Inferior parietal cortex (tissue), 1 donor: ENCODE measurements around the gene TAGLN.

ENCODE experiments used
- DNase-seq: peaks from one replicate; pipeline ENCODE4 v3.0.0-alpha.2; 2016; ENCODE audit errors: extremely low spot score

The TAGLN gene

DNA sequence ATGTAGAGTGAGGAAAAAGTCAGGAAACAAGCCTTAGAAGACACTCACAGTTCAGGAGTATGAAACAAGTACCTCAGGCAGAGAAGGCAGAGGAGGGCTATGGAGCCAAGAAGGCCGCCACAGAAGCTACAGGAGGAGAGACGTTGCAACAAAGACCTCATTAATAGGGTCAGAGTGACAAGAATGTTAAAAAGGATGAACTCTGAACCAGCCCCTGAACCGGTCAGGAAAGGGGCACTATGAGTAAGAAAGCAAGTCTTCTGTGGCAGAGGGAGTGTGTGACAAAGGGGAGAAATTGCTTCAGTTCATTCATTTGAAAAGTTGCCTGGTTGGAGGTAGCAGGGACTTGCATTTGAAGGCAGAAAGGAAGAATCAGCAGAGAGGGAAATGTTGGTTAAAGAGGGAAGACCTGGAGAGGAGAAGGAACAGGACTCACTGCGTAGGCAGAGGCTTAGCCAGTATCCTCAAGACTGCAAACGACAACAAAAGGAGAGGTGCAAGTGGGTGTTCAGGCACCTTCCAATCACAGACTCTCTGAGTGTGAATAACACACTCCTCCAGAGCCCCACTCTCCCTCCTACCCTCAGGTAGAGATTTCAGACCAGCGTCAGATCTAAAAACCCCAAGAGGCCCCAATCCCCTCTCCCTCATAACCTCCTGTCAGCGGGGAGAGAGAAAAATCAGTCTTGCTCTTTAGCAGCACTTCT lies 15.4 kb downstream of the TAGLN start:
- no peak for DNase-seq

DNA sequence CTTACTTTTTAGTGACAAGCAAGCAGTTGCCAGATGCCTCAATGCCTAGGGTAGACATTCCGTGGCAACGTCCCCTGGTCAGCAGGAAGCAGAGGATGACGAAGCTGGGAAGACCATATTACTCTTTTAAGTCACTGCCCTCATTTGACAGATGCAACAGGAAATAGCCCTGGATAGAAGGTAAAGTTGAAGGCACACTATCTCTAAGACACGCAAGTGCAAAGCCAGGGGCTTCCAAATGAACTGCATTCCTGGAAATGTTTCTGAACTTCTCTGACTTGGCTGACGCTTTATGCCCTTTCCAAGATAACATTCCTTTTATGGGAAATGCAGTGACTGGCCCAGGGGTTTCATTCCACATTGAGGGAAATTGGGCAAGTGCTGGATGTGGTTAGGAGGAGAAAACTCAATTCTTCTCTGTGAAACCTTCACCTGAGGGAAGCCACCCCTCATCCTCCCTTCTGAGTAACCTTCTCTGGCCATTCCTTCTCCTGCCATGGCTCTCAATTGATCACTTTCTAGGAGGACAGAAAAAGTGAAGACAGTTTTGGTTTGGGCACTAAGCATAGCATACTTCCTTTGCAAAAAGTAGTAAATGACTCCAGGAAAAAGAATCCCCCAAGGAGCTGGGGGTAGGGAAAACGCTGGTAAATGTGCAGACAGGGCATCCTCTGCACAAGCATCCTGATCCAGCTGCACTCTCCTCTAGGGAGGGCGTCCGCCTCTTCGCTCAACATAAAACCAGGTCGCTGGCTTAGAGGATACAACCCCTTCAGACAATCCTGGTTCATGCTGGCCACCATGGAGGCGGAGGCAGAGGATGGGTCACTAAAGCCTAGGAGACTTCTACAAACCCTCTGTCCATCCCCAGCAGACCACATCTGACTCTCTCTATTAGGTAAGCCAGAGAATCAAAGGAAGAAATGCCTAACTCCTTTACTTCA lies 18.2 kb downstream of the TAGLN start:
- no peak for DNase-seq

DNA sequence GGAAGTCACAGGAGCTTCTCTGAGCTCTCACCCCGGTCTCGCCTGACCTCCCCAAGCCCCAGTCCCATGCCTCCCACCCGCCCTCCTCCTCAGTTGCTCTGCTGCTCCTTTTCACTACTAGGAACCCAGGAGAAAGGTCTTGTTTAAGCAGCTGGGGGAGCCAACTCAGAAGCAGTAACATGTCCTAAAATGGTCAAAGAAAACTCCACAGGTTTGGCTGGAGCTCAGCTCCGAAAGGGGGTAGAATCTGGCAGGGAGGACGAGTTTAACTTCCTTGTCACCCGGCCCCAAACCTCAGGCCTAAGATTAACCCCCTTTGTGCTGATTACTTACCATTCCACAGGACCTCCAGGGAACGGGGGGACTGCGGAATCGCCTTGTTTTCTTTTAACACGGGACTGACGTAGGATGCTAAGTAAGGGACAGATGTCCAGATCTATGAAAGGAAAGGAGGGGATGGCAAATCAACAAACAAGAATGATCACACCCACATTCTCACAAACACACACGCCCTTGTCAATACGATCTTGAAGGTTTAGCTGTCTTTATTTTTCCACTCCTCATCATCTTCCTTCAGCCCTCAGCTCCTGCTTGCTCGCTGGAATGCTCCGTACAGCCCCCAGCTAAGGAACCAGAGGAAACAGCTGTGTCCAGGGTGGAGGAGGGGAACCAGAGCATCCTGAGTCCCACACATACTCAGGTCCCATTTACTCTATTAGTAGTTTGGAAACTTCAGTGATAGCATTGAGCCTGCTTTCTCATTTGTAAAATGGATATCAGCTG lies 19.2 kb downstream of the TAGLN start:
- DNase-seq, result no peak

DNA sequence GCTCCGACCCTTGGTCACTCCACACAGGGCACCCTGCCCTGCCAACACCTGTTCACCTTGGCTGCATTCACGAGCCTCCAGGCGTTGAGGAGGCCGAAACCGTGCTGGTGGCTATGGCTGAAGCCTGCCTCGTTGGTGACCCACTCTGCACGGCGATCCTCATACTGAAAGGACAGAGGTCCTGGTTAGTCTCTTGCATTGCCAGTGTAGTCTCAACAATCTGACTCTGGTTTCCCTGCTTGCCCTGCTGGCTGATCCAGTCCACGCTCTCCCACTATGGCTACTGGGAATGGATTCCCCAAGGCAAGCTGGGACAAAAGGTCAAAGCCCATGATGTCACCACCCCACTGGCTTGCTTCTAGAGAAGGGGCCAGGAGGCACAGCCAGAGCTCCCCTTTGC lies 19.8 kb downstream of the TAGLN start:
- DNase-seq, result no peak

DNA sequence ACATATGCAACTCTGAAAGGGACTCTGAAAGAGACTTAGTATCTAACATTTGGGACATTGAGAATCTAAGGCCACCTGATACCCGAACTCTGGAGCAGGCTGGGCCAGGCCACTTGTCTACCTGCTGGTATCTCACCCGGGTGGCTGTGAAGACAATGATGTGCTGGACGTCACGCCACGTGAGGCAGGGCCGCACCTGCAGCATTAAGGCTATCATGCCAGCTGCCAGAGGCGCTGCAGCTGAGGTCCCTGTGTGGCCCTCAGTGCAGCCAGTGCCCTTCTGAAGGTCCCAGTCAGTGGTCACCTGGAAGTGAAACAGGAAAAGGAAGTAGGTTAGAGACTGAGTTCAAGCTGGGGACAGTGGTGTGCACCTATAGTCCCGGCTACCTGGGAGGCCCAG lies 20.3 kb downstream of the TAGLN start:
- DNase-seq, result no peak

DNA sequence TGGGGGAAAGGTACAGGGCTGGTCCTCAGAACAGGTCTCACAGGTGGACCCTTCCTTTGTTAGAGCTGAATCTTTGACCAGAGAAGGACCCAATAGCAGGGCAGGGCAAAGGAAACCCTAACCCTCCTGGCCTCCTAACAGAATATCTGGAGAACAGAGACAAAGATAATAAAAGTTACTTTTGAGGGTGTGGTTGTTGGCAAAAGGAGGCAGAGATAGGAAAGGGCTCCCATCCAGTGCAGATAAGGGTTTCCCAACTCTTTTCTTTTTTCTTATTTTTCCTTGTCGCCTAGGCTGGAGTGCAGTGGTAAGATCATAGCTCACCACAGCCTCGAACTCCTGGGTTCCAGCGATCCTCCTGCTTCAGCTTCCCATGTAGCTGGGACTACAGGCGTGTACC lies 20.8 kb downstream of the TAGLN start:
- DNase-seq, result no peak

DNA sequence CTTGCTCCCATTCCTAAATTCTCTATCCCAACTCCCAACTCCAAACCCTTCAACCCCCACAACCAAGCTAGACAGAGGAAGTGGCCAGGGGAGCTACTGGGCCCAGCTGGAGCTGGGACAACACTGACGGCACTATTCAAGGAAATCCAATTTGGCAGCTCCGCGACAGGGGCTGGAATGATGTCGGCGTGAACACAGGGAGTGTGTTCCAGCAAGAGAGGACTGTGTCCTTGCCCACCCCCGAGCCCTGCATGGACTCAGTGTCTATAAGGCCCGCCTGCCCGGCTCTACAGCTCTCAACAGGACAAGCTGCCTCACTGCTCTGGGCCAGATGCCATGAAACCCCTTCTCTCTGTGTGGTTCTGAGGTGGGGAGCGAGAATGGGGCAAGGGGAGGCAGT lies 21.4 kb downstream of the TAGLN start:
- no peak for DNase-seq

DNA sequence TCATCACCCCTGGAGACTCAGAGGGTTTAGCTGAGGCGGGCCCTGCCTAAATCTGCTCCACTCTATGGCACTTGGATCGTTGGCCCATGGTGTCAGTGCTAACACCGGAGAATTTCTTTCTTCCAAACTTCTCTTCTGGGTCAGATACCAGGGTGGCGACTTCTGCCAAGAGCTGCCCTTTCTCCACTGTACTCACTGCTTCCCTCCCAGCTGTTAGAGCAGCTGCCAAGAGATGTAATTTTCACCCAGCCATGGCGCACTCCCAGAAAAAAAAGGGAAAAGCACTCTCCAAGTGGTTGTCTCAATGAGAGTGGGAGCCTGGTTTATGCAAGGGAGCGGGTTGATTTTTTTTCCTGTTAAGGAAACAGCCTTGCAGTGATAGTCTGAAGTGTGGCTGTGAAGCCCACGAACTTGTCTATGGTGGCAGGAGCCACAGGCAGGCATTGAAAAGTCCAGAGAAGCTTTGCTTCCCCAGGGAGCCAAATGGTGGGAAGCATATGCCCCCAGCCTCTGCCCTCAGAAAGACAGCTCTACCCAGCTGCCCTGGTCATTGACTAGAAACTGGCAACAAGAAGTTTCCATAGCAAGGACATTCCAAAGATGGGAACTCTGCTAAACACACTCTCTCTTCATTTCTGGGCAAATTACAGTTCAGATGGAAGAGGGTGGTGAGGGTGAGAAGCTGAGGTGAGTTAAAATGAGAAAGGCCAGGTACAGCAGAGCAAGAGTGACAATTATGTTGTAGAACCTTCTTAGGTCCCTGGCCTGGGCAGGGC lies 22.0 kb downstream of the TAGLN start:
- DNase-seq, result no peak

DNA sequence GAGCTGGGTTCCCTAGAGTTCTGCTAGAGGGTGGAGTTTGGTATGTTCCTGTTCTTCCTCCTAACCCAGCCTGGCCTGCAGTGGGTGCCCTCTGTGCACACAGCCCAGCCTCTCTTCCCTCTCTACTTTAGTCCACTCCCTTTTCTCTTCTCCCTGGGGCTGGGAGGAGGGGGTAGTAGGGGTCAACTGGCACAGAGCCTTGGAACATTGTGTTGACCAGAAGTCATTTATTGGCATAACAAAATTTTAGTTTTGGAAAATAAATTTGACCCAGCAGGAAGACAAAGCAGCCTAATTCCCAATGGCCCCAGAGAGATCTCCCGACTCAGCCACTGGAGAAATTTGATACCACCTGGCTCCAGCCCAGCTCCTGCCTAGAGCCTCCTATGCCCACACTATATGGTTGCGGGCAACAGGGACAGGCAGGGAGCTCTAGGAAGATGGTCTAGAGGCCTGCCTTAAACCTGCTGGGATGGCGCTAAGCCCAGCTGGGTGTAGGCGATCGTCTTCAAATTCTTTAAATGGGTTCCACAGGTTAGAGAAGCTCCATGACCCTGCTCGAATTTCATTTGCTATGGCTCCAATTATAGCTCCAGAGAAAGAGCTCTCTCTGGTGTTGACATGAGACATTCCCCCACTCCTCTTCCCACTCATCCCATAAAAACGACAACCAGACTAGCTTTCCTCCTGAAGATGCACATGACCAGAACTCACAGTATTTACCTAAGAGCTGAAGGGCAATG lies 22.8 kb downstream of the TAGLN start:
- DNase-seq, result no peak

DNA sequence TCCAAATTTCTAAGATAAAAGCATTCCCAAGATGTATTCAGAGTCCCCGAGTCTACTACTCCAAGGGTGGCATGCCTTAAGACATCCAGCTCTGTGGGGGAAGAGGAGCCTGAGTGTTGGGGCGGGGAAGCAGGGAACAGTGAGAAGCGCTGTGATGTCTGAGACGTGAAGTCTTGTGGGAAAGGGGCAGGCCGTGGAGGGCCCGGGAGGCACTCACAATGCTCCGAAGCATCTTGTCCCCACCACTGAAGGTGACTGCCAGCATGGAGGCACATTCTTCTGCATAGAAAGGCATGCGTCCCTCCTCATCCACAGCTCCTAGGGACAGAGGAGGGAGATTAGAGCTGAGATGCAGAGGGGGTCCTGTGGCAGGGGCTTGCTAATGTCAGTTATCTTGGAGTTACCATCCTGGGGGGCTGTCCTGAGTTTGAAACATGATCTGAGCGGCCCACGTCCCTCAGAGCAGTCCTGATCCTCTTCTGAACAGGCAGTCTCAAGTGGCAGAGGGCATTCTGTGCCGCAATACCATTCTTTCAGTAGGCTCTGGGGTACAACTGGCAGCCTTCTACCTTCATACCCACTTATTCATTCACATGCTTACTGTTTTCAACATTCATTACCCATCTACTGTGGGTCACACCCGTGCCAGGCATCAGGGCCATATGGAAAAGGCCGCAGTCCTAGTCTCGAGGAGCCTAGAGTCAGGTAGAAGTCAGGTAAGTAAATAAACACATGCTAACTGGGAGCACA lies 24.0 kb downstream of the TAGLN start:
- DNase-seq, result no peak

DNA sequence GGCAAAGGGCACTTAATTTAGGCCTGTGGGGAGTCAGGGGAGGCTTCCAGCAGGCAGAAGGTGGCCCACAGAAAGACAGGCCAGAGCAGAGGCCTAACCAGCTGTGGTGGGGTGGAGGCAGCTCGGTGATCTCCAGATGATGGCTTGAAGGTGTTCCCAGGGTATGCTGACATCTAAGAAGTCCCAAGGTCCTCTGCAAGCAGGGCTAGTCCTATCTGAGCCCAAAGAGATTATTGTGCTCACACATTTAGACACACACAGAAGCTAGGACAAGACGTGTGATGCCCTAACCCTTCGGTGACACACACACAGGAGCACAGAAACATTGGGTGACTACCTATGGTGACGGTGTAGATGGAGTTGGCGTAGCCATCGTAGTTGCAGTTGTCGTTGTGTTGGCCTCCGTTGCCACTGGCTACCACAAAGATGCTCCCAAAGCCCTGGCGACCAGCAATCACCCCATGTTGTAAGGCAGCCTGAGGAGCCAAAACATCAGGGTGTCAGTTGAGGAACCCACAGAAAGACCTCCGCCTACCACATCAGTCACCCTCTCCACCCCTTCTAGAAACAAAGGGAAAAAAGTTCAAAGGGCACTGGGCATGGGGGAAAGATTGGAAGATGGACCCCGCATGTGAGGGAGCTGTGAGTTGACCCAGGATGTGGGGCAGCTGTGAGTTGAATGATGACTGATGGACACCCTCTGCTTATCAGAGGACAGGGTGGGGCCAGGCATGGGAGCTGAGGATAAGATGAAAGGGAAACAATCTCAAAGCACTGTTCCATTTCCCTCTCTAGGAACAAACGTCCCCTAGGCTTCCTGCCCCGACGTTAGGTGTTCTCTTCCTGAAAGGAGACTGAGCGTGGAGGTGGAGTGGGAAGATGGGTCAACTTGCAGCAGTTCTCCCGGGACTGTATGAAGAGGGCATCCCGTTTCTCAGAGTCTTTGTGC lies 24.8 kb downstream of the TAGLN start:
- no peak for DNase-seq

DNA sequence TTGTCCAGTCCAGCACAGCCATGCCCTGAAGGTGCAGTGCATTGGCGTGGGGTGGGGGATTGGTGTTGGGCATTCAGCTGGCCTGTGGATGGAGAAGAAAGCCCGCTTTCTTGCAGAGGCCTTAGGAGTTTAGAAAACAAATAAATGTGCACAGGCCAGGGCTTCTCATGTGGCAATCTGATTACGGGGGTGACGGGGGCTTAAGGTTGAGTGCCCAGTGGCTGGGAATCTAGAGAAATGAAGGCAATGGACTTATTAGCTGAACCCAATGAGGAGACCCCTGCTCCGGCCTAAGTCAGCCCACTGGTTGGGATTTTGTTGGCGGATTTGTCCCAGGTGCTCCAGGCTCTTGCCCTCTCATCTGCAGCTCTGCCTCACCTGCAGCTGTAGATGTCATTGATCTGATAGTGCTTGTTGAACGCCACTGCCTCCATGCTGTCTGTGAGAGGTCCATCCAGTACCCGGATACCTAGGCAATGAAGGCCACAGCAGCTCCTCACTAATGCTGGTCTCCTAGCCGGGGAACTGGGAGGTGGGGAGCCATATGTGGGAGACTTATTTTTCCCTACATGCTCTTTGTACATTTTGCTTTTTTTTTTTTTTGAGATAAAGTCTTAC lies 26.5 kb downstream of the TAGLN start:
- DNase-seq, result no peak

DNA sequence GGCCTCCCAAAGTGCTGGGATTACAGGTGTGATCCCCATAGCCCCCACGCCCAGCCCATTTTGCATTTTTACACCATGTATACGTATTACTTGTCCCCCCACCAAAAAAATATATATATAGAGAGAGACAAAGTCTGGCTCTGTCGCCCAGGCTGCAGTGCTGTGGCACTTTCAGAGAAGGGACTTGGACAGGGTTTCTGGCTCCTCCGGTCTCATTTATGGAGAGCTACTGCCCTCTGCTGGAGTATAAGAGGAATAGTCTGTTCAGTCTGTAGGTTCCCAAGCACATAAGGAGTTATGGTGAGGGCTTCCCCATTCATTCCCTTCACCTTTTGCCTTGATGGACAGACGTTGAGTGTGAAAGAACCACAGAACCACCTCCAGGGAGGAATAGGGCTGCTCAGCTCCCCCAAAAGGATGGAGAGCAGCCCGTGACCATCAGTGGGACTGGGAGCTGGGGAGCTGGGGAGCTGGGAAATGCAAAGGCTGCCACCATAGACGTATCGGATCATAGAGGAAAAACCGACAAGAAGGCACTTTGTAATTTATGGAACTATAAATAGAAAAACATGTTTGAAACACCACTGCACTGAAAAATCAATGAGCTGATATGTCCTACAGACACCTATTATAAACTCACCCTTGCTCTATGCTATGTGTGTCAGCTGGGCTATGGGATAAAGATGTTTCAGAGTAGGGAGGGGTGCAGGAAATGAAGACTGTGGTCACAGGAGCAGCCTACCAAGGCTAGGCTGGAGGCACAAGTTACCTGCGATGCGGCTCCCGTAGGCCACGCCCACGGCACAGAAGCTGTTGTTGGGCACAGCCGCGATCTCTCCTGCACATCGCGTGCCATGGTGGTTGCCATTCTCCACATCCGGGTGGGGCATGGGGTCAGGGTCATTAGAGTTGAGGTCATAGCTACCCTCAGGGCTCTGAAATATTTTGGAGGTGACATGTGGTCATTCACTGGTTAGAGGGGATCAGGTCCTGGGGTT lies 27.5 kb downstream of the TAGLN start:
- peak; percentile 89 for DNase-seq

DNA sequence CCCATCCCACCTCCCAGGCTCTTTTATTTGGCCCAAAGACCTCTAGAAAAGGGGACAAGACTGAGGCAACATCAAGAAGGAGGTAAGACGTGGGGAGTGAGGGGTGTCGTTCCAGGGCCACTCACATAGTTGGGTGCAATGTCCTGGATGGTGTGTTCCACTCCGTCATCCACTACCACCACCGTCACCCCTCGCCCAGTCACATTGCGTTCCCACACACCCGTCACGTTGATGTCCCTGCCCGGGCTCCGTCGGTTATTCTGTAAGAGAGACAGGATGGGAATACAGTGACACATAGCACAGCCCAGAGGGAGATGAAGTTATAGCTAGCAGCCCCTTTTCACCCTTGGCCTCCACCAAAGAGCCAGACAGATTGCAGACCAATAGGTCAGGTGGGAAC lies 28.9 kb downstream of the TAGLN start:
- DNase-seq, result no peak

DNA sequence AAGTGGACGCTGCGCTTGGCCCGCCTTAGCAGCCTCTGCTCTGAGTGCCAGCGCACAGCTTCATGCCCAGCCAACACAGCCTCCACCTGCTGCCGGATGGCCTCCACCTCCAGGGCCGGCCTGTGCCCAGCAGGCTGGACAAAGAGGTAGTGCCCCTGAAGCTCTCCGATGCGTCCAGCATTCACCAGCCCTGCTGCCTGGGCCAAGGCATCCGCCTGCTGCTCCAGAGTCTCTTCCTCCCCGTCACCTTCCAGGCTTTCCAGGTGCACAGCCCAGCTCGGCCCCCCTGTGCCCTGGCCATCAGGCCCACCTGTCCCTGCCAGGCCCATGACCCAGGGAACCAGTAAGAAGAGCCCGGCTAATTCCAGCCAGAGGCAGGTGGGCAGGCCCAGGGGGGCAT lies 30.2 kb downstream of the TAGLN start:
- no peak for DNase-seq

DNA sequence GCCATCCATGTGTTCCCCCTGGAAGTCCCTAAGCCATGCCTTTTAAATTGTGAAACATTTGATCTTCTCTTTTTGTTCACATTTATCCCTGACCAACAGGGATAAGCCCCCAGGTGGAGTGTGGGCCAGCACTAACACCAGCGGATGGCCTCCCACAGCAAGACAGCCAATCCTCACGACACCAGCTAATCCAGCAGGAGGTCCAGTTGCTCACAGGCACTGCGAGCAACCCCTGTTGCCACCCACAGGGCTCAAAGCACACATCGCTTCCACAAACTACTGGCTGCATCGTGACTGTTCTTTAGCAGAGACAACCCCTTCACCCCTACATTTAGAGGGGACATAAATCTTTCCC lies 30.7 kb downstream of the TAGLN start:
- no peak for DNase-seq

DNA sequence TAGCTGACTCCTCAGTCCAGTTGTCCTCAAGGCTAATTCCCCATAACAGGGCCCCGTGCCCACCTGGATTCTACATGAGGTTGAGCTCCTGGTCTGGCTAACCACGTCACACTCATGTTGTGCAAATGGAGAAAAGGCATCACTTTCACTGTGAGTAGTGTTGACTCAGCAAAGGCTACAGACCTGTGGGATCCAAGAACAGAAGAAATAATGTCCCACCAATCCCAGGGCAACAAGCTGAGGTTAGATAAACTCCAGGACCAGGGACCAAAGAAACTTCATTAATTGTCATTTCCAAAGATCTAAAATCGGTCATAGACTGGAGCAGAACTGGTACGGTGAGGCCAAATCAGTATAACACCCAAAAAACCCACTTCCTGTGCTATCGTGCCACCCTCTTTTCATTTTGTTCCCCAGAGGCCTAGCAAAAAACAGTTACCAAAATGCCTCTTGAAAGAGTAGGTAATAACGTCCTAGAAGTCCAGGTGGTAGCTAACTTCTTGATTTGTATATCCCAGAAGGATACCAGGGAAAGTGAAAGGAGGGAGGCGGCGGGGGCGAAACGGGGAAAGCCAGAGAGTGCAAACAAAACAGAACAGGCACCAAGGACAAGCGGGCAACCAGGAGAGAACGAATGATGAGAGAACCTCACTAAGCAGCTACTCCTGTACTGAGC lies 31.3 kb downstream of the TAGLN start:
- no peak for DNase-seq
